GM21390 (cell line): ENCODE measurements around the gene SLC7A6.

Experiments used
- ATAC-seq: cut with Tn5 transposase; IDR thresholded peaks from one replicate; pipeline ENCODE4 v1.9.1; 2021; ENCODE audit not compliant: unreplicated experiment

SLC7A6 gene

DNA sequence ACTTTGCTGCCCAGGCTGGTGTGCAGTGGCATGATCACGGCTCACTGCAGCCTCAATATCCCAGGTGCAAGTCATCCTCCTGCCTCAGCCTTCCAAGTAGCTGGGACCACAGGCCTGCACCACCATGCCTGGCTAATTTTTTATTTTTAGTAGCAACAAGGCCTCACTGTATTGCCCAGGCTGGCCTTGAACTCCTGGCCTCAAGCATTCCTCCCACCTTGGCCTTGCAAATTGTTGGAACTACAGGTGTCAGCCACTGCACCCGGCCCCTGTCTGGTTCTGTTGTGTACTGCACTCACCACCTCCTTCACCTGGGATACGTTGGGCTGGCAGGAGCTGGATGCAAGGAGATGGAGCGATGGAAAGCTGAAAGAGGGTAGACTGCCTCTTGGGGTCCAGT, 10.6 kb upstream of the SLC7A6 start:
- ATAC-seq: no peak

DNA sequence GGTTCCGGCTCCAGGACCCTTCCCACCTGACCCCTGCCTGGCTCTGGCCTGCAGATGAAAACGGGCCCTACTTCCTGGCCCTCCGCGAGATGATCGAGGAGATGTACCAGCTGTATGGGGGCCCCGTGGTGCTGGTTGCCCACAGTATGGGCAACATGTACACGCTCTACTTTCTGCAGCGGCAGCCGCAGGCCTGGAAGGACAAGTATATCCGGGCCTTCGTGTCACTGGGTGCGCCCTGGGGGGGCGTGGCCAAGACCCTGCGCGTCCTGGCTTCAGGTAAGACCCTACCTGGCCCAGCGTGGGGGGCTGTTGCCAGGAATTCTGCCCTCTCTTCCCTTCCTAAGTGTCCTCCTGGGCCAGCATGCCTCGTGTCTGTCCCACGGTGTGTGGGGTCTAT, 8.6 kb upstream of the SLC7A6 start:
- ATAC-seq: no peak

DNA sequence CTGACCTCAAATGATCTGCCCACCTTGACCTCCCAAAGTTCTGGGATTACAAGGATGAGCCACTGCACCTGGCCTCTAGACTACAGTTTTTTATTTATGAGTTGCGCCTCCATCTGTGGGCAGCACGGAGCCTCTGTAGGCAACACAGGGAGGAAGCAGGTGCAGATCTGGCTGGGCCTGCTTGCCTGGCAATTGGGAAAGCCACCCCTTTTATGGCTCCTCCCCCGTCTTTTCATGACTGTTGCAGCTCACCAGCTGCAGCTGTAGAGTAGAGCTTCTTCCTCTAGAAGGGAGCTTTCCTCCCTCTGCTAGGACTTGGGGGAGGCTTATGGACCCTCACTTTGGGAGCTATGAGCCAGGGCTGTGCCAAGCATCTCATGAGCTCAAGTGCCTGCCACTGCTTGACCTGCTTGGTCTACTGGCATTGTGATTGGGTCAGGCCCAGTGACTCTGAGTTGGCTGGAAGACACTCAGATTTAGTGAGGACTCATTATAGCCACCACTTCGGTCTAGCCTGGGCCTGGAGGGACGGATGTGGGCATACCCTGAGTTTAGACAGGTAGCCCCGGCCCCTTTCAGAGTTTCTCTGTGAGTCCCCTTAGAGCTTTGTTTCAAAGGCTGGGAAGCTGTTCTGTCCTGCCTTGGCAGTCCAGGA, 6.9 kb upstream of the SLC7A6 start:
- ATAC-seq: peak; percentile 68

DNA sequence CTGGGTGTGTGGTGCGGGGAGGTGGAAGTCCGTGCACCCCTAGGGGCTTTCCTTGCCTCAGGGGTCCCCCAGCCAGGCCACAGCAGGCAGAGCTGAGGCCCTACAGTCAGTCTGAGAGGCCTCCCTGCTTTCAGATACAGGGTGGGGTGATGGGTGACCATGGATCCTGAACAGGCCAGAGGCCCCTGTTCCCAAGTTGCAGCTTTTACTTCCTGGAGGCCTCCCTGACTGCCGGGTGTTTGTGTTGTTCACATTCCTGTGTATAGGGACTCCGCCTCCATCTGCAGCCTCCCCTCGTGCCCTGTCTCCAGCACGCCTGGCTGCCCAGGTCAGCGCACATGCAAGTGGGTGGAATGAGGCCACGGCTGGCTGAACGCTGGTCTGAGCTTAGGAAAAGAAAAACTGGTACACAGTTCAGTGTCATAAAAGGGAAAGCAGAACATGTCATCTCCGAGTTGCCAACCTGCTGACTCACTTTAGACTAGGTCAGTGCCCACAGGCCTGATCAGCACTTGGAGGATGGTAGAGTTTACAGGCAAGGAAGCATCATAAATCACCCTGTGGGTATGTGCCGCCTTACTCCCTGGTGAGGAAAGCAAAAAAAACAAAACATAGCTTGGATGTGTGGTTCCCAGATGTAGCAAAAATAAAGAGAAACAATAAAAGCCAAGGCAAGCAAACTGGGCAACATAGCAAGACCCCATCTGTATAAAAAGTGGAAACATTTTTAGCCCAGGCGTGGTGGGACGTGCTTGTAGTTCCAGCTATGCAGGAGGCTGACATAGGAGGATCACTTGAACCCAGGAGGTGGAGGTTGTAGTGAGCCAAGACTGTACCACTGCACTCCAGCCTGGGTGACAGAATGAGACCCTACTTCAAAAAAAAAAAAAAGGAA, 6.2 kb upstream of the SLC7A6 start:
- ATAC-seq: peak; percentile 22

DNA sequence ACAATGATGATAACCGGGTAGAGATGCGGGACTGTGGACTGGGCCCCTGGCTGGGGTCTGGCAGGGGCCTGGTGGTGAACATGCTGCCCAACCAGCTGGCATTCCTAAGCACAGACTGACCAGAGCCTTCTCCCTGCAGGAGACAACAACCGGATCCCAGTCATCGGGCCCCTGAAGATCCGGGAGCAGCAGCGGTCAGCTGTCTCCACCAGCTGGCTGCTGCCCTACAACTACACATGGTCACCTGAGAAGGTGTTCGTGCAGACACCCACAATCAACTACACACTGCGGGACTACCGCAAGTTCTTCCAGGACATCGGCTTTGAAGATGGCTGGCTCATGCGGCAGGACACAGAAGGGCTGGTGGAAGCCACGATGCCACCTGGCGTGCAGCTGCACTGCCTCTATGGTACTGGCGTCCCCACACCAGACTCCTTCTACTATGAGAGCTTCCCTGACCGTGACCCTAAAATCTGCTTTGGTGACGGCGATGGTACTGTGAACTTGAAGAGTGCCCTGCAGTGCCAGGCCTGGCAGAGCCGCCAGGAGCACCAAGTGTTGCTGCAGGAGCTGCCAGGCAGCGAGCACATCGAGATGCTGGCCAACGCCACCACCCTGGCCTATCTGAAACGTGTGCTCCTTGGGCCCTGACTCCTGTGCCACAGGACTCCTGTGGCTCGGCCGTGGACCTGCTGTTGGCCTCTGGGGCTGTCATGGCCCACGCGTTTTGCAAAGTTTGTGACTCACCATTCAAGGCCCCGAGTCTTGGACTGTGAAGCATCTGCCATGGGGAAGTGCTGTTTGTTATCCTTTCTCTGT, 5.1 kb upstream of the SLC7A6 start:
- no peak for ATAC-seq

DNA sequence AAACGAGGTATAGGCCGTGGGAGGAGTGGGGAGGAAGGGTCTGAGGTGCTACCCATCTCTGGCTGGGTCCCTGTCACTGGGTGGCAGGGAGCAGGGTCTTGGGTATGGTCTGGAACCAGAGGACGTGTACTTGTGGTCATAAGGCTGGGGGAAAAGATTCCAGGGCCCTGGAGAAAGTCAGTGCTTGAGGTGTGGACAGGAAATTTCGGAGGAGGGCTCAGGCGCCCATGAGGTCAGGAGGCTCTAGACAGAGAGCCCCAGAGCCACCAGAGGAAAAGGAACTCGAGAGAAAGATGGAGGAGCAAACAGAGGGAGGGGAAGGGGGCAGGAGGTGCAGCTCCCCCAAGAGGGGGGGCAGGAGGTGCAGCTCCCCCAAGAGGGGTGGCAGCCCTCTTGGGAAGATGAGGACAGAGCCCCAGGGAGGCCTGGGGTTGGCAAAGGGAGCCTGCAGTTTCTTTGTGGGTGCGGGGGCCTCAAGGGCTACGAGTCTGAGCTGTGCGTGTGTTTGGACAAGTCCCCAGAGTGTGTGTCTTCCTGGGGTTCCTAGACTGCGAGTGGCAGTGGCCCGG, 683 bp upstream of the SLC7A6 start:
- ATAC-seq: no peak

DNA sequence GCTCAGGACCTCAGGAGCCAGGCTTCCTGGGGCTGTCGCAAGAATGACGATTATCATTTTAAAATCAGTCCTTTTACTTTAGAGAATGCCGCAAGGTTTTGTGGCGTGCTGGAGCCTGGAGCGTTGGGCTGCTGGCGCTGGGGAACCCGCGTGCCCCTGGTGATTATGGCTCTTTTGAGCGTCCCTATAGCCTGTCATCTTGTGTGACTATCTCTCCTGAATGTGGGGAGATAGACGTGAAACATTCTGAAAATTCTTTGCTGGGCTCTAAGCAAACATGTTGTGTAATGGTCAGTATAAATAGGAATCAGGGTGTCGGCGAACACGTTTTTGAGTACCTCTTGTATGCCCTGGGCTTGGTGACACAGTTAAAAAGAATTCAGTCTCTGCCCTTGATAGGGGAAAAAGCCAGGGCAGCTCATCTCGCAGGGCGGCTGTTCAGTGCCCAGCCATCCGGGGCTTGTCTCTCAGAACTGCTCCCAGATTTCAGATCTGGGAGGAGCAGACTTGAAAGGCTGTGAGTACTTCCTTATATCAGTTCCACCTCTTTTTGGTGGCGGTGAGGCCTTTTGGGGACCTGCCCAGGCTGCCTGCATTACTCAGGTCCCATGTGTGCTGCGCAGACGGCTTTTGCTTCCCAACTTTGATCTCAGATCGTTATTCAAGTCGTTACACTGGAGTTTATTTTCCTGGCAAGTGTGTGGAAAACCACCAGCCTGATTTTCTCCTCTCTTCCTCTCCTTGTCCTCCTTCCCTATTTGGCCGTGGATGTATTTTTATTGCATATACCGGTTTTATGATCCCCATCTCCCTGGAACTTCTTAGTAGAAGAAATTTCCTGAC, 973 bp downstream of the SLC7A6 start:
- ATAC-seq: no peak

DNA sequence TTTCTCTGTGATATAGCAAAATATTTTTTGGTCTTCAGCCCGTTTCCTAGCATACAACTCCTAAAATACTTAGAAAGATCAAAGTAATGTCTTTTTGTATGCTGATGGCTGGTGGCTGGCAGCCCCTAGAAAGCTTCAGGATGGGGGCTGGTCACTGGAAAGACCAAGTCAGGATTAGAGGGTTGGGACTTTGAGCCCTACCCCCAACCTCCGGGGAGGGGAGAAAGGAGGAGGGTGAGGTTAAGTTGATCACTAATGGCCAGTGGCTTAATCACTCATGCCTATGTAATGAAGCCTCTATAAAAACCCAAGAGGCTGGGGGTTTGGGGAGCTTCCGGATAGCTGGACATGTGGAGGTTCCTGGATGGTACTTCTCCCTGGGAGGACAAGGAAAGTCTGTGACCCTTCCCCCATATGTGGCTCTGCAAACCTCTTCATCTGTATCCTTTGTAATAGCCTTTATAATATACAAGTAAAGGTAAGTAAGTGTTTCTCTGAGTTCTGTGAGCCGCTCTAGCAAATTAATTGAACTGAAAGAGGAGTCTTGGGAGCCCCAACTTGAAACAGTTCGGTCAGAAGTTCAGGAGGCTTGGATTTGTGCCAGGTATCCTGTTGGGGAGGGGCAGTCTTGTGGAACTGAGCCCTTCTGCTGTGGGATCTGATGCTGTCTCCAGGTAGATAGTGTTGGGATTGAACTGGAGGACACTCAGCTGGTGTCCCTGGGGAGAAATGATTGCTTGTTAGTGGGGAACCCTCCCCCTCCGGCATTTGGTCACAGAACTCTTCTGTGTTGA, 3.5 kb downstream of the SLC7A6 start:
- ATAC-seq: no peak

DNA sequence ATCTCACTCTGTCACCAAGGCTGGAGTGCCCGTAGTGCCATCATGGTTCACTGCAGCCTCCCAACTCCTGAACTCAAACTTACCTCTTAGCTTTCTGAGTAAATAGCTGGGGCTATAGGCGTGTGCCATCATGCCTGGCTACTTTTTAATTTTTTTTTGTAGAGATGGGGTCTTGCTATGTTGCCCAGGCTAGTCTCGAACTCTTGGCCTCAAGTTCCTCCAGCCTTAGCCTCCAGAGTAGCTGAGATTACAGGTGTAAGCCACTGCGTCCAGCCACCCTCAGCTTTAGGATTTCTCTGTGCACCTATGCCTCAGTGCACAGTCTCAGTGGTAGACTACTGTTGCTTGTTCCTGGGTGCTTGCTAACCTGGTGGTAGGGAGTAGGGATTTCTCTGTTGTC, 5.5 kb downstream of the SLC7A6 start:
- no peak for ATAC-seq

DNA sequence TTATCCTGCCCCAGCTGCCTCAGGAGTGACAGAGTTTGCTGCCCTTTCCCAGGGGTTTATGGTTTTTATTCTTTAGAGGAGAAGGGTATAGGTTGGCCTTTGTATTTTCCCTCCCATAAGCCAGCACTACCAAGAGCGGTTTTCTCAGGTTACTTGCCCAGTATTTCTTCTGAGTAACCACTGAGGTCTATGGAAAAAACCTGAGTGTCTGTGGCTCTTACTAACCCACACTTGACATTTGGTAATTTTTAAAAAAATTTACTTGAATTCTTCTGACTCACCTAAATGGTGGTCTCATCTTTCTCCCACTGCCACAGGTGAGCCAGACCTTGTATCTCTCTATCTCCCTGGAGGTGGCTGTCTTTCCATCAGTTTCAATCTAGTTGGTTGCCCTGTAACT, 6.0 kb downstream of the SLC7A6 start:
- ATAC-seq: no peak

DNA sequence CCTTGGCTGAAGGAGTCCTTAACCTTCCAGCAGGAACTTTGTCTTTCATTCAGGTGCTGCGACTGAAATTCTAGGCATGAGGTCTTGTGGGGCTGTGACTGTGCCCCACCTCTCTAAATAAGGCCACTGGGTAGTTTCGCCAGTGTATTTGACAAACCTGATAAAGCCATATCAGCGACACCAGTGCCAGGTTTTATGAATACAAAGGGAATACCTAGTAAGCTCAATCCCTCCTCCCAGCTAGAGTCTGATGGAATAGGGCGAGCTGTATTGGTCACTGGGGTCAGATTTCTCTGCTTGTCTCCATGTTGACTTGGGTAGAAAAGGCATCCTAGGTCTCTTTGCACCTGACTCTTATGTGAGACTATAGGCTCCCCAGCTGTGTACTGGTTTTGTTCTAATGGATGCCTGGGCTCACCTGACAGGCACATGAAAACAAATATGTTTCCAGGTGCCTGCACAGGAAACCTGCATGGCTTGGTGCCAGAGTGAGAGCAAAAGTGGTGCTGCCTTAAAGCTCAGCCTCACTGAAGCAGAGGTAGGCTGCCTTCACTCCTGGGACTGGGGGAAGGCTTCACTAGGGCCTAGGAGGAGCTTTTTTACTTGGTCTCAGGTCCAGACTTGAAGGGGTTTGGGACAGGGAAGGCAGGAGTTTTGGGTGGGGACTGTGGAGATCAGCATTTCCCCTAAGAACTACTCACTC, 8.3 kb downstream of the SLC7A6 start:
- no peak for ATAC-seq

DNA sequence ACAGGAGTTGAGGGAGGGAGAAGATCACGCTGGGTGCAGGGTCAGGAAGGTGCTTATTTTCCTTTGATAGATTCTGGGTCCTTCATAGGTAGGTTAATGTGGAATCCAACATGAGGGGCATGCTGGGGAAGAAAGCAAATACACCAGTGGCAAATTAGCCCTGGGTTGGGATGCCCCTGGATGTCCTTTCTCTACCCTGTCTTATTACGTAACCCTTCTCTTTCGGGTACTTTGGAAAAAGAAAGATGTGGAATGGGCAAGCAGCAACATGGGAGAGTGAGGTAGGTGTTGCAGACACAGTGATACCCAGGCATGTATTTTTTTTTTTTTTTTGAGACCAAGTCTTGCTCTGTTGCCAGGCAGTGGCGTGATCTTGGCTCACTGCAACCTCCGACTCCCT, 9.1 kb downstream of the SLC7A6 start:
- no peak for ATAC-seq

DNA sequence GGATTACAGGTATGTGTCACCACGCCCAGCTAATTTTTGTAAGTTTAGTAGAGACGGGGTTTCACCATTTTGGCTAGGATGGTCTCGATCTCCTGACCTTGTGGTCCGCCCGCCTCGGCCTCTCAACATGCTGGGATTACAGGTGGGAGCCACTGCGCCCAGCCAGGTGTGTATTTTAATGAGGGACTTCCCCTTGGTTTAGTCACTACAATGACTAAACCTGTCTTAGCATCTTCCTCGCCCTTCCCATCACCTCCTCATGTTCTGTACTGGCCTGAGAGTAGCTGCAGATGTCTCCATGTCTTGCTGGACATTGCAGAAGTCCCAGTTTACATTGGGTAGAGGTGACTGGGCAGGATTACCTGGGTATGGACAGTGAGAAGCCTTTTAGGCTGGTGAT, 9.6 kb downstream of the SLC7A6 start:
- ATAC-seq: no peak

DNA sequence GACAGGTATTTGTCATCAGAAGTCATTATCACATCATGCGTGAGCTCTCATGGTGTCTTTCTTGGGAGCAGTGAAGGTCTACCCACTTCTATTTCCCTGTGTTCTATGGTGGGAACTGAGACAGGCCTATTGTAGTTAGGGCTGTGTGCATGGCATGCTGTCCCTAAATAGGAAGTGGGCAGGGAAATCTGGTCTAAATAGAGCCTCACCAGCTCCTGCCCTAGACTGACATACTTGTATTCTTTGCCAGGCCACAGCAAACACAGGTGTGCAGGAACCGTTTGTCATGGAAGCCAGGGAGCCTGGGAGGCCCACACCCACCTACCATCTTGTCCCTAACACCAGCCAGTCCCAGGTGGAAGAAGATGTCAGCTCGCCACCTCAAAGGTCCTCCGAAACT, 10.1 kb downstream of the SLC7A6 start:
- ATAC-seq: no peak

DNA sequence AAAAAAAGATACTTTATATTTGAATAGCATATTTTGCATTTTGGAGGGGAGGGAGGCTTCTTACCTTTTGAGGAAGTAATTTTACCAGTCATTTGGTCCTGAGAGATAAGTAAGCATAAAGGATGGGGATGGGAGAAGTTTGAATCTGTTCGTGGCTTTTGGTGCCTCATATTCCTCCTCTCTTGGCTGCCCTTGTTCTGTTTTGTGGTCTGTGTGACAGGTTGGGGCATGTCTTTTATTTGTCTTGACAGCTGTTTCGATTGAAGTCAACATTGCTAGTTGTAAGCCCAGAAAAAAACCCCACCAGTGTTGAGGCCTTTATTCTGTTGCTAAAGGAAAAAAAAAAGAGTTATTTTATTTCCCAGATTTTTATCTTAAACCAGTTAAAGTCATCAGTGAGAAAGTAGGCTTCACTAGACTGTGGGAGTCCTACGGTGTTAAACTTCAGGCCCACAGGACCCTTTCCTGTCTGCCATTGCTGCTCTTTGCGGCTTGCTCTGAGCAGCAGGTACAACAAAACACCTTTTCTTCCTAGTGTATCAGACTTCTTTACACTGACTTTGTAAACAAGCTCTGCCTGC, 11.4 kb downstream of the SLC7A6 start:
- ATAC-seq: peak; percentile 73

DNA sequence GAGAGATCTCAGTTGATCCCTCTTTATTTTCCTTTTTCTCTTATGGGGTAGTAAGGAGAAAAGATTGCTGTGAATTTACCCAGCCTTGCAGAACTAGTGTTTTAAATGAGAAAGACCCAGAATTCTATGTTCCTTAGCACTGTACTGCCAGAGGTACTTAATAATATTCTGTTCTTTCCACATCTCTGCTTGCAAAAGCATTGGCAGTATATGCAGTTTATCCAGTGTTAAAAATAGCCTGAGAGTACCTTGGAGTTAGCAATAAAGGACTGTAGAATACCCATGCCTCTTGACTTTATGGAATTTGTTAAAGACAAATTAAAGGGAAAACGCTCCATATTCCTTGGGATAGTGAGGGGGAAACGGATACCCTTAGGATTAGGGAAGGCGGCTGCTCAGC, 11.9 kb downstream of the SLC7A6 start:
- ATAC-seq: no peak

DNA sequence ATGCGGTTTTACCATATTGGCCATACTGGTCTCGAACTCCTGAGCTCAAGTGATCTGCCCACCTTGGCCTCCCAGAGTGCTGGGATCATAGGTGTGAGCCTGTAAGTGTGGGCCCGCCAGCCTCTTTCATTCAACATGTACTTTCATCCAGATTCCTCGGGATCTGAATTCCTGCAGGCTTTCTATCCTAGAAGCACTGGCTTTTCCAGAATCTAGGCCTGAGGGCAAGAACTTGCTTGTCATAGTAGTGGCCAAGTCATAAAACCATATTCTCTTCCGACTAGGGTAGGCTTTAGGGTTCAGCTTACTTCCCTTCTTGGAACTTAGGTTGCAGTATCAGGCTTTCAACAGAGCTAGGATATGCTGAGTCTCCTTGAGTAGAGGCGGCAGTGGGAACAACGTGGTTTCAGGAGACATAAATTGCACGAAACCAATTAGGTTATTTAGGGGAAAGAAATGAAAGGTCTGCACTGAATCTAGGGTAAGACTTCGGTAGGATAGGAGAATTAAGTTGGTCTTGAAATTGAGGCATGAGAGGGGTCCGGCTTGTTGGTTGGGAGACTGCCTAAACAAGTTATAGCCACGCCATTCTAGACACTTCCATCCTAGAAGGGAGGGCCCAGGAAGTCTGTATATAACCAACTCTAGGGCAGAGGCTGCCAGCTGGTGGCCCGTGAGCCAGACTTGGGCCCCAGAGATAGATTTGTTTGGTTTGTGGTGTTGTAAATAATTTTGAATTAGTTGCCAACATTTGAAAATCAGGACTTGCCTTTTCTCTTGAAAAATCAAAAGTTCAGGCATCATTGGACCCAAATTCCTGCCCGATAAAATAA, 15.6 kb downstream of the SLC7A6 start:
- no peak for ATAC-seq
